CD14-positive monocyte (primary cell): ENCODE results near the gene SLC12A8. TPM values are rescaled to one million over a fixed set of nuclear protein-coding genes. Genes with fewer than 3 reads are reported as not detected.

Experiments used
- DNase-seq, 3 donors: peaks; one replicate each; pipeline ENCODE4 v3.0.0-alpha.2; 2011 to 2022
- H2AFZ ChIP-seq: 2 replicates; pipeline ENCODE4 v1.6.0; 2012; ENCODE audit warnings: mild to moderate bottlenecking, low read depth, low read length, inconsistent platforms; ENCODE audit not compliant: insufficient read depth, poor library complexity, severe bottlenecking
- H3K27ac ChIP-seq, 2 donors: 1 replicate in 1 of 2; 2 replicates in 1 of 2; pipeline ENCODE4 v1.5.1; 2012 to 2013; ENCODE audit warnings: low read length in 2 of 2, control low read depth in 1 of 2, inconsistent platforms in 1 of 2, low read depth in 1 of 2, mild to moderate bottlenecking in 1 of 2
- H3K27me3 ChIP-seq, 2 donors: one replicate each; pipeline versions ENCODE4 v1.6.0 to v1.6.1; 2011 to 2013; ENCODE audit warnings: low read length in 2 of 2; ENCODE audit not compliant: control insufficient read depth in 2 of 2, insufficient read depth in 2 of 2
- H3K36me3 ChIP-seq, 2 donors: replicated peaks in 1 of 2; 1 replicate in 1 of 2; 2 replicates in 1 of 2; pipeline versions ENCODE4 v1.5.1 to v1.6.1; 2012 to 2013; ENCODE audit warnings: low read length in 2 of 2, control low read depth in 1 of 2, inconsistent platforms in 1 of 2, mild to moderate bottlenecking in 1 of 2; ENCODE audit not compliant: insufficient read depth in 2 of 2, control insufficient read depth in 1 of 2
- H3K4me1 ChIP-seq, 2 donors: 1 replicate in 1 of 2; 2 replicates in 1 of 2; pipeline versions ENCODE4 v1.5.1 to v1.6.1; 2012 to 2013; ENCODE audit warnings: low read length in 2 of 2, control low read depth in 1 of 2, inconsistent platforms in 1 of 2, mild to moderate bottlenecking in 1 of 2, moderate library complexity in 1 of 2; ENCODE audit not compliant: insufficient read depth in 2 of 2, control insufficient read depth in 1 of 2
- H3K4me2 ChIP-seq: replicated peaks from 2 replicates; pipeline ENCODE3; 2012; ENCODE audit warnings: low read length, moderate library complexity, mild to moderate bottlenecking; ENCODE audit not compliant: poor library complexity, severe bottlenecking; ENCODE audit errors: extremely low read depth
- H3K4me3 ChIP-seq, 3 experiments: fragments of 200-600 bp in 1 of 3; sonication (generic) in 1 of 3; replicated peaks in 1 of 3; 1 replicate in 2 of 3; 2 replicates in 1 of 3; pipeline ENCODE4 v1.5.1; 2011 to 2013; ENCODE audit warnings: low read length in 3 of 3, mild to moderate bottlenecking in 3 of 3, control low read depth in 2 of 3, low read depth in 2 of 3, inconsistent platforms in 1 of 3, moderate library complexity in 1 of 3
- H3K79me2 ChIP-seq: 2 replicates; pipeline ENCODE4 v1.6.0; 2012; ENCODE audit warnings: mild to moderate bottlenecking, control low read depth, inconsistent platforms, low read length, moderate library complexity; ENCODE audit not compliant: insufficient read depth
- H3K9ac ChIP-seq: 2 replicates; pipeline ENCODE4 v1.6.0; 2017; ENCODE audit warnings: low read length, mild to moderate bottlenecking; ENCODE audit not compliant: insufficient read depth, poor library complexity, severe bottlenecking
- H3K9me3 ChIP-seq, 2 donors: replicated peaks in 1 of 2; 1 replicate in 1 of 2; 2 replicates in 1 of 2; pipeline versions ENCODE4 v1.5.1 to v1.6.1; 2012 to 2013; ENCODE audit warnings: low read length in 2 of 2, control low read depth in 1 of 2; ENCODE audit not compliant: control insufficient read depth in 1 of 2, insufficient read depth in 1 of 2
- H4K20me1 ChIP-seq: 2 replicates; pipeline ENCODE4 v1.6.0; 2012; ENCODE audit warnings: mild to moderate bottlenecking, low read length, control low read depth, moderate library complexity; ENCODE audit not compliant: insufficient read depth
- H3K27ac Mint-ChIP-seq, 7 donors: one replicate each; pipeline ENCODE4 v1.8.0; 2020; ENCODE audit warnings: mild to moderate bottlenecking in 7 of 7, mixed read lengths in 7 of 7, moderate library complexity in 6 of 7, inconsistent platforms in 2 of 7
- H3K27me3 Mint-ChIP-seq, 3 donors: one replicate each; pipeline ENCODE4 v1.8.0; 2021 to 2022; ENCODE audit warnings: low read depth in 3 of 3, mild to moderate bottlenecking in 3 of 3, mixed read lengths in 3 of 3, moderate library complexity in 3 of 3, inconsistent platforms in 1 of 3
- H3K36me3 Mint-ChIP-seq, 2 donors: one replicate each; pipeline ENCODE4 v1.8.0; 2020; ENCODE audit warnings: mixed read lengths in 2 of 2, inconsistent platforms in 1 of 2, mild to moderate bottlenecking in 1 of 2
- H3K4me1 Mint-ChIP-seq: one replicate; pipeline ENCODE4 v1.8.0; 2020; ENCODE audit warnings: mild to moderate bottlenecking, mixed read lengths
- H3K4me3 Mint-ChIP-seq, 2 donors: one replicate each; pipeline ENCODE4 v1.8.0; 2020; ENCODE audit warnings: mild to moderate bottlenecking in 2 of 2, mixed read lengths in 2 of 2, moderate library complexity in 1 of 2
- H3K9me3 Mint-ChIP-seq, 7 donors: one replicate each; pipeline ENCODE4 v1.8.0; 2020 to 2022; ENCODE audit warnings: mixed read lengths in 7 of 7, mild to moderate bottlenecking in 6 of 7, moderate library complexity in 6 of 7, inconsistent platforms in 2 of 7
- WGBS: methylation state at CpG from one replicate; pipeline ENCODE4 v1.1.5; 2013; ENCODE audit warnings: missing lambda C conversion rate; ENCODE audit not compliant: insufficient coverage; 5-methylcytosine and 5-hydroxymethylcytosine counted together
- intact Hi-C, 2 donors: fragments of 100-400 bp; cut with micrococcal nuclease; formaldehyde crosslinking; loops; one replicate each; pipeline versions ENCODE4 v1.15.0 to v1.15.1; 2023
- polyA plus RNA-seq, 3 donors: library from polyadenylated mRNA; depleted of rRNA in 1 of 3; unstranded in 2 of 3; stranded (reverse) in 1 of 3; fragments of 300-500 nt in 2 of 3; fragments of >200 nt in 1 of 3; fragmentation: Illumina TruSeq in 2 of 3; gene quantifications; 1 replicate in 2 of 3; 2 replicates in 1 of 3; pipeline ENCODE4 v1.2.3, GENCODE V29; 2012 to 2021
- TF ChIP-seq, protein P1 (sequence below): fragments of 200-600 bp; IDR thresholded peaks from one replicate; pipeline ENCODE4 v1.8.0; 2022; ENCODE audit warnings: antibody characterized with exemption, mild to moderate bottlenecking

The SLC12A8 gene
- polyA plus RNA-seq, 3 donors: 0.23 to 0.46 (median 0.35) TPM

GRCh38 chr3:125148836-125149235, 63.7 kb downstream of the SLC12A8 start:
- TF ChIP-seq, protein P1, sequence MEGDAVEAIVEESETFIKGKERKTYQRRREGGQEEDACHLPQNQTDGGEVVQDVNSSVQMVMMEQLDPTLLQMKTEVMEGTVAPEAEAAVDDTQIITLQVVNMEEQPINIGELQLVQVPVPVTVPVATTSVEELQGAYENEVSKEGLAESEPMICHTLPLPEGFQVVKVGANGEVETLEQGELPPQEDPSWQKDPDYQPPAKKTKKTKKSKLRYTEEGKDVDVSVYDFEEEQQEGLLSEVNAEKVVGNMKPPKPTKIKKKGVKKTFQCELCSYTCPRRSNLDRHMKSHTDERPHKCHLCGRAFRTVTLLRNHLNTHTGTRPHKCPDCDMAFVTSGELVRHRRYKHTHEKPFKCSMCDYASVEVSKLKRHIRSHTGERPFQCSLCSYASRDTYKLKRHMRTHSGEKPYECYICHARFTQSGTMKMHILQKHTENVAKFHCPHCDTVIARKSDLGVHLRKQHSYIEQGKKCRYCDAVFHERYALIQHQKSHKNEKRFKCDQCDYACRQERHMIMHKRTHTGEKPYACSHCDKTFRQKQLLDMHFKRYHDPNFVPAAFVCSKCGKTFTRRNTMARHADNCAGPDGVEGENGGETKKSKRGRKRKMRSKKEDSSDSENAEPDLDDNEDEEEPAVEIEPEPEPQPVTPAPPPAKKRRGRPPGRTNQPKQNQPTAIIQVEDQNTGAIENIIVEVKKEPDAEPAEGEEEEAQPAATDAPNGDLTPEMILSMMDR: no peak
- Histone ChIP-seq H3K4me2 (no peak overlapping the region), H4K20me1 (no peaks in the 10 kb centered on the region), H3K27me3 (no peaks in the 10 kb centered on the region), H3K4me3 (no peak overlapping the region), H3K9ac (no peak overlapping the region), H3K36me3 (no peaks in the 10 kb centered on the region), H2AFZ (peak overlapping the region; percentile 62), H3K27ac (peak overlapping the region; percentile 92 to 96), H3K9me3 (no peaks in the 10 kb centered on the region), H3K79me2 (no peaks in the 10 kb centered on the region), H3K4me1 (peaks cover 59 to 63% of the 10 kb centered on the region in 2 donors)
- intact Hi-C loops: loop anchor here in 1 of 2 donors (5.0 kb wide), 1 partner anchor 97 kb away; no protein-coding TSS in a partner anchor
- H3K9me3 Mint-ChIP-seq: no peaks in the 10 kb centered on the region
- peaks cover 0 to 2% (median 0%) of the 10 kb centered on the region in 3 donors for H3K27me3 Mint-ChIP-seq
- 6% methylated on average over 14 of the region's 17 CpGs for WGBS
- no peaks in the 10 kb centered on the region for H3K36me3 Mint-ChIP-seq
- no peak overlapping the region for H3K4me3 Mint-ChIP-seq
- H3K27ac Mint-ChIP-seq: peak overlapping the region; percentile 24 to 94 (median 86)
- peaks cover 60% of the 10 kb centered on the region for H3K4me1 Mint-ChIP-seq
- DNase-seq: peak in 1 of 3 donors; percentile 29

GRCh38 chr3:125148016-125148812, 64.3 kb downstream of the SLC12A8 start:
- Mint-ChIP-seq H3K36me3 (no peaks in the 10 kb centered on the region), H3K27me3 (peaks cover 0 to 2% (median 0%) of the 10 kb centered on the region in 3 donors), H3K9me3 (no peaks in the 10 kb centered on the region), H3K4me1 (peaks cover 66% of the 10 kb centered on the region), H3K4me3 (no peak overlapping the region), H3K27ac (peak overlapping the region; percentile 41 to 98 (median 97))
- Histone ChIP-seq H3K27me3 (no peaks in the 10 kb centered on the region), H3K4me1 (peaks cover 65 to 70% of the 10 kb centered on the region in 2 donors), H3K4me3 (peak overlapping the region in 1 of 3 experiments; percentile 54), H3K9me3 (no peaks in the 10 kb centered on the region), H4K20me1 (no peaks in the 10 kb centered on the region), H3K36me3 (no peaks in the 10 kb centered on the region), H3K9ac (no peak overlapping the region), H3K4me2 (peak overlapping the region; percentile 47), H2AFZ (peak overlapping the region; percentile 62), H3K27ac (peak overlapping the region; percentile 92 to 96), H3K79me2 (no peaks in the 10 kb centered on the region)
- no peak for DNase-seq
- TF ChIP-seq, protein P1: no peak
- WGBS: 59% methylated on average over 5 of the region's 7 CpGs
- intact Hi-C loops: loop anchor here in 1 of 2 donors (5.0 kb wide), 1 partner anchor 96 kb away; no protein-coding TSS in a partner anchor
